ENCODE results near the gene MEF2A.

The MEF2A gene

DNA sequence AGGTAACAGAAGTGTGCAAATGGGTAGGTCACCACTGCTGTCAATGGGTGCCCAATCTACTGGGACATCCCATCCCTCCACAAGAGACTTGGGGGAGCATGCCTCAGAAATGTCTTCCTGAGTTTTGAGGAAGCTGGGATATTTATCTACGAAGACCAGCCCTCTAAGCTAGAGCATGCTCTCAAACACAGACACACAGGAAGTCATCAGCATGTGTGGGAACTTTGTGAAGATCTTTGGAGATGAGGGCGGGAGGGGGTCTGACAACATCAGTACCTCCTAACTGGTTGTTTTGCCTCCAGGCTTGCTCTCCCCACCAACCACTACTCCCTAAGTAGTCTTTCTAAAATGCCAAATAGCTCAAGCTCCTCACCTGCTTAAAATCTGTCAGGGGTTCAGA, 3.5 kb upstream of the MEF2A start:
- no peak for DNase-seq

GRCh38 chr15:99564221-99565048, 1.3 kb upstream of the MEF2A start:
- peak in 28 of 56 donors; percentile 4 to 62 (median 29) for DNase-seq

GRCh38 chr15:99565049-99565298, 810 bp upstream of the MEF2A start:
- DNase-seq: peak in 1 of 56 donors; percentile 75

DNA sequence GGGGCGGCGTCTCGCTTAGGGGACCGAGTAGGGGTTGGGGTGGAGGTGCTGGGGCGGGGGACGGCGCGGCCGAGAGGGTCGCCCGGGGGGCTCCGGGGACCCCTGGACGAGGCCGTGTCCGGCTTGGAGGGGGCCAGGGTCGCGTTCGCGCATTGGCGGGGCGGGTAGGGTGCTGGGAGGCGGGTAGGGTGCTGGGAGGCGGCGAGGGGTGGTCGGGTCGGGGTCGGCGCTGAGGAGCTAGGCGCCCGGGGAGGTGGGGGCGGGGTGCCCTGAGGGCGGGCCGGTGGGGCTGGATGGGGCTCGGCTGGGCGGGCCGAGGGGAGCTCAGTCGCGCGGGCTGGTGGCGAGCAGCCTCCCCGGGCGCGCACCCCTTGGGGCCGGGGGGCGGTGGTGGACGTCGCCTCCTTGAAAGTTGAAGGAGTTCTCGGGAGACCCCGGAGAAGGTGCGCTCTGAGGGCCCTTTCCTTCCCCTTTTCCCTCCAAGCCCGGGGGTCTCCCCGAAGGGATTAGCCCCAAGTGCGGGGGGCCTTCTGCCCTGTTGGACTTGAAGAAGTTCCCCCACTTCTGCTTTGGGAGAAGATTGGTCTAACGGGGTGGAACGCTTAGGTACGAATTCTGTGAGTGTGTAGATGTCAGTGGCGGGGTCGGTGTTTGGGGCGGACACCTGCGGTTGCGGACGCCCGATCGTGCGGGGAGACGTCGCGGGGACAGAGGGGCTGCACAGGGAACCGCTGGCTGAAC, 543 bp downstream of the MEF2A start:
- peak in 16 of 56 donors; percentile 8 to 55 (median 32) for DNase-seq

DNA sequence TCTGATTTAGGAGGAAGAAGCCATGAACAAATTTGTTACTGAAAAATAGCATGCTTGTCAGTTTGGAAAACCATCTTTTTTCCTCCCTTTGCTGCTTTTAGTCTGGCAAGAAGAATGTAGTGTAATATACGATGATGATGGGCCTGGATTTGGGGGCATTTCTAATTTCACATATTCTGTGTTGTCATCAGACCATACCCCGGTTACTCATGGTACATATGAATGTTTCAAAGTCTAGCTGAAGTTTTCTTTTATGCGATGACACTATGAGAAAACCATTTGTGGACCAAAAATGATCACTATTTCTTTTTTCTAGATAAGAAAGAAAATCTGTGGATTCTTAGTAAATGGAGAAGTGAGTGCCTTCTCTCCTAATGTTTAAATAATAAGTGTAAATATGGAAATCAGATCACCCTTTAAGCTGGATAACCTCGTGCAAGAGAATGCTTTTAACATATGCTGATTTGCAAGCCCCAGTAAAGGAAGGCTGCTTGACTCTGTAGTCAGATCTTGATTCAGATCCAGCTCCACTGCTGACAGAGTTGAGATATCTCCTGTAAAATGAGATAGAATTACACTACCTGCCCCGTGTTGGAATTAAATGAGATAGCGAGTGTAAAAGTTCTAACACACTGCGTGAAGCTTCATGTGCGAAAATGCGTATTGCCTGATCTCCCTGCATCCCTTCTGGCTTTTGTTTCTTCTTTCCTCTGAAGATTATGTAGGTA, 3.0 kb downstream of the MEF2A start:
- DNase-seq: no peak

- no peak for DNase-seq
These were observed 5.5 kb downstream of the MEF2A start for GRCh38 chr15:99571299-99571698.

GRCh38 chr15:99574048-99574447, 8.3 kb downstream of the MEF2A start:
- DNase-seq: no peak

DNA sequence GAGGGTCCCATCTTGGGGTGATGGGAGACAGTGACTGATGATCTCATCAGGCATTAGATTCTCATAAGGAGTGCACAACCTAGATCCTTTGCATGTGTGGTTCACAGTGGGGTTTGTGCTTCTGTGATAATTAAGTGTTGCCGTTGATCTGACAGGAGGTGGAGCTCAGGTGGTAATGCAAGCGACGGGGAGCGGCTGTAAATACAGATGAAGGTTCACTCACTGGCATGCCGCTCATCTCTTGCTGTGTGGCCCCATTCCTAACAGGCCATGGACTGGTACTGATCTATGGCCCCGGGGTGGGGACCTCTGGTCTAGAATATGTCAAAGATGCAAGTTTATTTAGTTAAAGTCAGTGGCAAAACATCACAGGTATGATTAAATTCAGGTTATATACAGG, 8.7 kb downstream of the MEF2A start:
- no peak for DNase-seq

DNA sequence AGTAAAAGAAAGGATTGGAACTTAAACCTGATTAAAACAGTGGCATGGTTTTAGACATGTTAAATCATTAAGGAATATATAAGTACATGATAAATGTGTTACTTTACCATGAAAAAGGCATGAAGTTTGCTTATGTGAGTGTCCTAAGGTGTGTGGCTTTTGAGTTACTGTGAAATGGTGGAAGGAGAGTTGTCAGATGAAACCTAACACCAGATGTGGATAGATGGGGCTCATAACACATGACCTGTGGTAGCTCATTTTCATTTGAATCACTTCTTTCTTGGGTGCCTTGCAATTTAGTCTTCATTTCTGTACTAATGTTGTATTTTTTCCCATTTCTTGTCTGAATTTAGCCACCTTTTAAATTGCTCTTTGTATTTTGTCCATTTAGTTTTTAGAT, 13.0 kb downstream of the MEF2A start:
- DNase-seq: no peak

GRCh38 chr15:99580076-99580475, 14.3 kb downstream of the MEF2A start:
- DNase-seq: no peak

DNA sequence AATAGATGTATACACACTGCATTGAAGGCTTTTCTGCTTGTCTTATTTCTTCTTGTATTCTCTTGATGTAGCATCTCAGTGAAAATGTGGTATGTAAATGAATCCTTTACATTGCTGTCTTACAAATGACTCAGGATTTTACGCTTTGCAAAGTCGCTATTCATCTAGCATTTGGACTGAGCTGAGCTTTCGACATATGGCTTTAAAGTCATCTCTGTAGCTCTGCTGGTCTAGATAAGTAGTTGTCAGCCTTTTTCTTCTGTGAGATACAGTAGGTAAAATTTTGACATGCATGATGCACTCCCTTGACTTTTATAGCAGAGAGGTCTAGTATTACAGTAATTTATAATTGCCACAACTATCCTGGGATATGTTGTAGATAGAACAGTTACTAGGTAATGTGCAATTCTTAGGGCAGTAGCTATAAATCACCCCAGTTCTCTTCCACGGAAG, 16.8 kb downstream of the MEF2A start:
- DNase-seq: no peak

DNA sequence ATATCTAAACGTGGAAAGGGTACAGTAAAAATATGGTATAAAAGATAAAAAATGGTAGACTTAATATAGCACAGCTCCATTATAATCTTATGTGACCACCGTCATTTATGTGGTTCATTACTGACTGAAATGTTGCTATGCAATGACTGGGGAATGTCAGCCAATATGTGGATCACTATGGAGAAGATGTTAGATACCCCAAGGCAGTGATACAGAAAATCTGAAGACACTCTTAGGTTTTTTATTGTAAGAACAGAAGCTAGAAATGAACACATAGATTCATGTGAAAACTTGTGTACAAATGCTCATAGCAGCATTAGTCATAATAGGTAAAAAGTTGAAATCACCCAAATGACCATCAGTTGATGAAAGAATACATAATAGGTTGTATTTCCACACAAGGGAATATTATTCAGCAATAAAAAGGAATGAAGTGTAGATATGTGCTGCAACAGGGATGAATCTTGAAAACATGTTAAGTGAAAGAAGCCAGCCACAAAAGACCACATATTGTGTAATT, 18.4 kb downstream of the MEF2A start:
- DNase-seq: no peak

DNA sequence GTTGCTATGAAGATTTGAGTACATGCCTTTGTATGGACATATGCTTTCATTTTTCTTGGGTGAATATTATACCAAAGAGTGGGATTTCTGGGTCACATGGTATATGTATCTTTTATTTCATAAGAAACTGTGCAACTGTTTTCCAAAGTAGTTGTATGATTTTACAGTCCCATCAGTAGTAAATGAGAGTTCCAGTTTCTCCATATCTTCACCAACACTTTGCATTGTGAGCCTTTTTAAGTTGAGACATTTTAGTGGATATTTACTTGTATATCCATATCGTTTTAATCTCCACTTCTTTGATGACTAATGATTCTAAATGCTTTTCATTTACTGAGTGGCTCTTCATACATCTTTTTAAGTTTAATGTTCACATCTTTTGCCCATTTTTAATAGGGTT, 20.3 kb downstream of the MEF2A start:
- DNase-seq: no peak

- DNase-seq: no peak
These were observed 24.0 kb downstream of the MEF2A start for GRCh38 chr15:99589801-99590200.

DNA sequence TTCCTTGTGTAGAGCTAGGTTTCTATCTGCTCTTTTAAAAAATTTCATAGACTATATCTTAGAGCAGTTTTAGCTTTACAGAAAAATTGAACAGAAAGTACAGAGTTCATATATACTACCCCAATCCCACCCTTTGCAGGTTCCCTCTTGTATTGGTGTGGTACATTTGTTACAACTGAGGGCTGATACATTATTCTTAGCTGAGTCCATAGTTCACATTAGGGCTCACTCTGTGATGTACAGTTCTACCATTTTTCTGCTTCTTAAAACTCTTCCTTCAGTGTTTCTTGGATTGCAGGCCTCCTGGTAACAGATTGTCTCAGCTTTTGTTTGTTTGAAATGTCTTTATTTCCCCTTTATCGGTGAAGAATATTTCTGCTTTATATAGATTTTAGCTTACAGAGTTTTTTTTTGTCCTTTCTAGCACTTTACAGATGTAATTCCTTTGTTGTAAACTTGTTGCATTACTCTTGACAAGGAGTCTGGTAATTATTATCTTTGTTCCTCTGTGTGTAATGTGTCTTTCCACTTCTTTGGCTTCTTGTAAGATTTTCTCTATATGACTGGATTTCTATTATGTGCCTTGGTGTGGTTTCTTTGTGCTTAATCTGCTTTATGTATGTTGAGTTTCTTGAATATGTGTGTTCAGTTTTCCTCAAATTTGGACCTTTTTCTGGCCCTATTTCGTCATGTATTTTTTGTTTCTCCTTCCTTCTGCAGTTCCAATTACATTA, 25.3 kb downstream of the MEF2A start:
- DNase-seq: no peak

- no peak for DNase-seq
These were observed 26.5 kb downstream of the MEF2A start for GRCh38 chr15:99592145-99592791.

- no peak for DNase-seq
These were observed 27.3 kb downstream of the MEF2A start for GRCh38 chr15:99593070-99593469.

GRCh38 chr15:99594916-99595315, 29.1 kb downstream of the MEF2A start:
- DNase-seq: no peak

GRCh38 chr15:99598296-99598695, 32.5 kb downstream of the MEF2A start:
- DNase-seq: no peak

- no peak for DNase-seq
These were observed 38.0 kb downstream of the MEF2A start for GRCh38 chr15:99603828-99604227.

DNA sequence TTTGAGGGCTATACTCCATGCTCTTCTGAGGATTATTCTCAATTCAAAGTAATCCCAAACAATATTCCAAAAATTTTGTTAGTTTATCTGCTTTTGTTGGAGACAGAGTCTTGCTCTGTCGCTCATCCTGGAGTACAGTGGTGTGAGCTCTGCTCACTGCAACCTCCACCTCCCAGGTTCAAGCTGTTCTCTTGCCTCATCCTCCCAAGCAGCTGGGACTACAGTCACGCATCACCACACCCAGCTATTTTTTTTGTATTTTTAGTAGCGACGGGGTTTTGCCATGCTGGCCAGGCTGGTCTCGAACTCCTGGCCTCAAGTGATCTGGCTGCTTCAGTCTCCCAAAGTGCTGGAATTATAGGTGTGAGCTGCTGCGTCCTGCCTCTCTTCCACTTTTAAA, 39.1 kb downstream of the MEF2A start:
- DNase-seq: no peak

Measured in amygdala (tissue), 56 donors.